WTC11 (cell line): Measurements from ENCODE around the gene TNFRSF1B. TPM values are rescaled to one million over a fixed set of nuclear protein-coding genes. Genes with fewer than 3 reads are reported as not detected.

Experiments used
- ATAC-seq: fragments of 200-7000 bp; cut with Tn5 transposase; 2 replicates; pipeline ENCODE4 v1.10.0; 2021; ENCODE audit warnings: mild to moderate bottlenecking, moderate library complexity
- CTCF ChIA-PET: fragments of 300-600 bp; sonication (Branson Sonifier 250); formaldehyde crosslinking; loops from one replicate; lab custom pipeline; 2021; ENCODE audit warnings: antibody characterized with exemption; lab: Charles Lee
- POLR2A ChIA-PET: fragments of 350-600 bp; sonication (Branson Sonifier 250); formaldehyde crosslinking; loops from one replicate; lab custom pipeline; 2021; ENCODE audit warnings: antibody characterized with exemption; lab: Charles Lee
- DNase-seq: peaks from one replicate; pipeline ENCODE4 v3.0.0; 2021; ENCODE audit warnings: low spot score
- H3K27ac Mint-ChIP-seq: 2 replicates; pipeline ENCODE4 v1.8.0; 2021; ENCODE audit warnings: mixed read lengths
- H3K27me3 Mint-ChIP-seq: 2 replicates; pipeline ENCODE4 v1.8.0; 2021; ENCODE audit warnings: low read depth, mild to moderate bottlenecking, moderate library complexity, mixed read lengths
- H3K36me3 Mint-ChIP-seq: 2 replicates; pipeline ENCODE4 v1.8.0; 2021; ENCODE audit warnings: mixed read lengths
- H3K4me1 Mint-ChIP-seq: 2 replicates; pipeline ENCODE4 v1.8.0; 2022; ENCODE audit warnings: mixed read lengths
- H3K4me3 Mint-ChIP-seq: 2 replicates; pipeline ENCODE4 v1.8.0; 2021; ENCODE audit warnings: mild to moderate bottlenecking, moderate library complexity, mixed read lengths
- H3K9me3 Mint-ChIP-seq: 2 replicates; pipeline ENCODE4 v1.8.0; 2021; ENCODE audit warnings: mixed read lengths
- AFF4 ChIP-seq: sonication (generic); formaldehyde crosslinking; IDR thresholded peaks from 2 replicates; pipeline ENCODE4 v1.8.1; 2023; ENCODE audit warnings: mild to moderate bottlenecking, missing genetic modification reagents, borderline replicate concordance
- ATF1 ChIP-seq: sonication (generic); formaldehyde crosslinking; IDR thresholded peaks from 2 replicates; pipeline ENCODE4 v1.8.1; 2023; ENCODE audit warnings: mild to moderate bottlenecking, moderate library complexity, missing genetic modification reagents
- ATF2 ChIP-seq: sonication (generic); formaldehyde crosslinking; IDR thresholded peaks from 2 replicates; pipeline ENCODE4 v1.8.1; 2022; ENCODE audit warnings: low read depth, missing genetic modification reagents, borderline replicate concordance
- E2F1 ChIP-seq: sonication (generic); formaldehyde crosslinking; IDR thresholded peaks from 2 replicates; pipeline ENCODE4 v1.8.0; 2022; ENCODE audit warnings: mild to moderate bottlenecking, missing genetic modification reagents
- ESRRA ChIP-seq: sonication (generic); formaldehyde crosslinking; IDR thresholded peaks from 2 replicates; pipeline ENCODE4 v1.8.1; 2022; ENCODE audit warnings: mild to moderate bottlenecking, missing genetic modification reagents, borderline replicate concordance
- FOXJ3 ChIP-seq: sonication (generic); formaldehyde crosslinking; IDR thresholded peaks from 2 replicates; pipeline ENCODE4 v1.9.0; 2021; ENCODE audit warnings: missing genetic modification reagents, mild to moderate bottlenecking, borderline replicate concordance
- GRHL2 ChIP-seq: fragments of 250-450 bp; sonication (Bioruptor Pico); IDR thresholded peaks from 2 replicates; pipeline ENCODE4 v1.8.0; 2022; ENCODE audit warnings: mild to moderate bottlenecking, moderate library complexity; ENCODE audit not compliant: insufficient replicate concordance, severe bottlenecking
- GTF2I ChIP-seq: fragments of 250-450 bp; sonication (Bioruptor Pico); conservative IDR thresholded peaks from 2 replicates; pipeline ENCODE4 v1.4.0; 2021; ENCODE audit warnings: mild to moderate bottlenecking
- MXD4 ChIP-seq: fragments of 250-450 bp; sonication (Bioruptor Pico); IDR thresholded peaks from 2 replicates; pipeline ENCODE4 v1.8.0; 2021; ENCODE audit warnings: mild to moderate bottlenecking, moderate library complexity, borderline replicate concordance
- MYBL2 ChIP-seq: sonication (generic); formaldehyde crosslinking; IDR thresholded peaks from 2 replicates; pipeline ENCODE4 v1.8.1; 2023; ENCODE audit warnings: mild to moderate bottlenecking, moderate library complexity, missing genetic modification reagents
- RORB ChIP-seq: fragments of 250-450 bp; sonication (Bioruptor Pico); IDR thresholded peaks from 2 replicates; pipeline ENCODE4 v1.9.0; 2021; ENCODE audit warnings: mild to moderate bottlenecking
- TCF7 ChIP-seq: sonication (generic); formaldehyde crosslinking; IDR thresholded peaks from 2 replicates; pipeline ENCODE4 v1.8.0; 2022; ENCODE audit warnings: mild to moderate bottlenecking, low read depth, missing genetic modification reagents, moderate library complexity
- TEAD1 ChIP-seq: sonication (generic); formaldehyde crosslinking; IDR thresholded peaks from 2 replicates; pipeline ENCODE4 v1.8.0; 2022; ENCODE audit warnings: mild to moderate bottlenecking, missing genetic modification reagents
- TEAD4 ChIP-seq: sonication (generic); formaldehyde crosslinking; IDR thresholded peaks from 2 replicates; pipeline ENCODE4 v1.8.0; 2022; ENCODE audit warnings: mild to moderate bottlenecking, missing genetic modification reagents
- ZNF416 ChIP-seq: fragments of 250-450 bp; sonication (Bioruptor Pico); IDR thresholded peaks from 2 replicates; pipeline ENCODE4 v1.9.0; 2021; ENCODE audit warnings: mild to moderate bottlenecking, inconsistent platforms
- total RNA-seq: library from RNA; stranded (reverse); gene quantifications from 3 replicates; pipeline ENCODE4 v1.2.3, GENCODE V29; 2021
- TF ChIP-seq, protein P1 (sequence below): sonication (generic); formaldehyde crosslinking; conservative IDR thresholded peaks from 2 replicates; pipeline ENCODE4 v1.8.1; 2022; ENCODE audit warnings: mild to moderate bottlenecking, missing genetic modification reagents
- TF ChIP-seq, protein P2 (sequence below): sonication (generic); formaldehyde crosslinking; IDR thresholded peaks from 2 replicates; pipeline ENCODE4 v1.8.1; 2023; ENCODE audit warnings: mild to moderate bottlenecking, missing genetic modification reagents, moderate library complexity
- TF ChIP-seq, protein P3 (sequence below): sonication (generic); formaldehyde crosslinking; IDR thresholded peaks from 2 replicates; pipeline ENCODE4 v1.8.1; 2023; ENCODE audit warnings: mild to moderate bottlenecking, missing genetic modification reagents
- TF ChIP-seq, protein P4 (sequence below): sonication (generic); formaldehyde crosslinking; IDR thresholded peaks from 2 replicates; pipeline ENCODE4 v1.8.1; 2022; ENCODE audit warnings: mild to moderate bottlenecking, moderate library complexity, missing genetic modification reagents
- TF ChIP-seq, protein P5 (sequence below): sonication (generic); formaldehyde crosslinking; IDR thresholded peaks from 2 replicates; pipeline ENCODE4 v1.8.0; 2022; ENCODE audit warnings: mild to moderate bottlenecking, missing genetic modification reagents

Gene TNFRSF1B
- total RNA-seq, 1 experiment from 2014 or later: 2.7 TPM

DNA sequence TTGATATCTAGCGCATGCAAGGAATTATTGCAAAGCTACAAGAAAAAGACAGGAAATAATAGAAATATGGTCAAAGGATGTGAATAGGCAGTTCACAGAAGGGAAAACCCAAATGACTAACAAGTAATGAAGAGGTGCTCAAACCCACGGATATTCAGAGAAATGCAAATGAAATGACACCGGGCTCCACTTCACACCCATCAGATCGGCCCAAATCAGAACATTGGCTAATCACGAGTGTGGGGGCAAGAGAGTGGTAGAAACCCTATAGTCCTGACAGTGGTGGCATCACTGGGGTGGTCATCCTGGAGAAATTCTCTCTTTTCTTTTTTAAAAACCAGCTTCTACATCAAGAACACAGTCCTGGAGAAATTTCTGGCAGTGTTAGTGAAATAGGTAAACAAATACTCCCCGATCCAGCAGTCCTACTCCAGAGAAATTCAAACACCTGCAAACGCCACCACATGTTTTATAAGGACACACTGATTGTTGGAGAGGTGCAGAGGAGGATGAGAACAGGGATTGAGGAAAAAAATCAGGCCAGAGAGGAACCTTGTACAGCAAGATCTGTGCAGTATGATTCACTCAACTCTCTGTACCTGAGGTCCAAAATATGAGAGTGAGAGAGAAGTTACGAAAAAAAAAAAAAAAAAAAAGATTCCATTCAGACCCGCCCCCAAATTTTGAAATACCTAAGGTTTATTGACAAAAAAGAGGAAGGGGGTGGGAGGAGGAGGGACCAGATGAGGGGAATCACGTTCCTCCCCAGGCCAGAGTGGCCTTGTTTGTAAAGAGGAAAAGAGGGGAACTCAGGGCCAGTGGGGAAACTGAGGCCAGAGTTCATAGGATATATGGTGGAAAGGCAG, 9.2 kb upstream of the TNFRSF1B start:
- POLR2A ChIA-PET: no interaction called here
- CTCF ChIA-PET: interaction anchor here (1.8 kb wide), 1 partner anchor 33 kb away, joined by 4 read pairs; no protein-coding TSS in a partner anchor
- peaks cover 21% of the 10 kb centered on the region for H3K4me1 Mint-ChIP-seq
- no peak for TF ChIP-seq RORB
- TF ChIP-seq TEAD1 (CRISPR knock-in tag): no peak
- no peak for TF ChIP-seq MYBL2 (CRISPR knock-in tag)
- TF ChIP-seq FOXJ3 (CRISPR knock-in tag): no peak
- TF ChIP-seq AFF4: no peak
- TF ChIP-seq, protein P1, sequence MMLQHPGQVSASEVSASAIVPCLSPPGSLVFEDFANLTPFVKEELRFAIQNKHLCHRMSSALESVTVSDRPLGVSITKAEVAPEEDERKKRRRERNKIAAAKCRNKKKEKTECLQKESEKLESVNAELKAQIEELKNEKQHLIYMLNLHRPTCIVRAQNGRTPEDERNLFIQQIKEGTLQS (CRISPR knock-in tag): no peak
- TF ChIP-seq TEAD4: no peak
- TF ChIP-seq MXD4: no peak
- TF ChIP-seq, protein P2, sequence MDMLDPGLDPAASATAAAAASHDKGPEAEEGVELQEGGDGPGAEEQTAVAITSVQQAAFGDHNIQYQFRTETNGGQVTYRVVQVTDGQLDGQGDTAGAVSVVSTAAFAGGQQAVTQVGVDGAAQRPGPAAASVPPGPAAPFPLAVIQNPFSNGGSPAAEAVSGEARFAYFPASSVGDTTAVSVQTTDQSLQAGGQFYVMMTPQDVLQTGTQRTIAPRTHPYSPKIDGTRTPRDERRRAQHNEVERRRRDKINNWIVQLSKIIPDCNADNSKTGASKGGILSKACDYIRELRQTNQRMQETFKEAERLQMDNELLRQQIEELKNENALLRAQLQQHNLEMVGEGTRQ (CRISPR knock-in tag): no peak
- no peaks in the 10 kb centered on the region for H3K9me3 Mint-ChIP-seq
- no peak overlapping the region for H3K27ac Mint-ChIP-seq
- no peaks in the 10 kb centered on the region for H3K36me3 Mint-ChIP-seq
- DNase-seq (no peak), ATAC-seq (no peak)
- peaks cover 2% of the 10 kb centered on the region; the same call in 1 of the 2 replicates for H3K27me3 Mint-ChIP-seq
- H3K4me3 Mint-ChIP-seq: no peak overlapping the region

DNA sequence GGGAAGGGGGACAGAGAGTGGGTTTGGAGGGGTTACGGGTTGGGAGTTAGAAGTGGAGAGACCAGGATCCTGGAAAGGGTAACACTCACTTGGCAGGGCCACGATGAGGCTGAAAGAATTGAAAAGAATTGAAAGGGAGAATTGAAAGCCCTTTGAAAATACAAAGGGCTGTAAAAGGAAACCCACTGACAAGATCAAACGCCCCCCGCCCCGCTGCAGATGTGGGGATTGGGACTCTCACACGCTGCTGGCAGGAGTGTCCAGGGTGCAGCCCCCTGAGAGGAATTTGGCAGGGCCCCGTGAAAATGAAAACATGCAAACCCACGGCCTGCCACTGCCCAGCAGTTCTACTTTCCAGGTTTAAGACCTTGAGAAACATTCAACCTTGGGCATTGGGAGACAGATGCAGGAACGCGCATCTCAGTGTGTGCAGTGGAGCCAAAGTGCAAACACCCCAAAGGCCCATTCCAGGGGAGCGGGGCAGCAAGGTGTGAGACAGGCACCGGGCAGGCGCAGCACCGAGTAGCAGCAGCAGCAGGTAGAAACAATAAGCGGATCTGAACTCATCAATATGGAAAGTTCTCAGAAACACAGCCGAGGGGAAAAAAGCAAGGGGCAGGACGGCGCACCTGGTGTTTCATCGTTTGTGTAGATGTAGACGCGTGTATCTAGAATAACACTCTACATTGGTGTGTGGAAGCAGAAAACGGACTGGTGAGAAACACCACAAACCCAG, 8.3 kb upstream of the TNFRSF1B start:
- Mint-ChIP-seq H3K27ac (no peak overlapping the region), H3K9me3 (no peaks in the 10 kb centered on the region), H3K27me3 (no peaks in the 10 kb centered on the region; the same call in 1 of the 2 replicates), H3K4me1 (peaks cover 21% of the 10 kb centered on the region)
- TF ChIP-seq ESRRA (CRISPR knock-in tag): no peak
- TF ChIP-seq, all 79 proteins: peak for 0
- DNase-seq: no peak
- Mint-ChIP-seq H3K36me3 (no peaks in the 10 kb centered on the region), H3K4me3 (no peak overlapping the region)
- POLR2A ChIA-PET: no interaction called here
- ATAC-seq: peak; percentile 34
- CTCF ChIA-PET: no interaction called here

DNA sequence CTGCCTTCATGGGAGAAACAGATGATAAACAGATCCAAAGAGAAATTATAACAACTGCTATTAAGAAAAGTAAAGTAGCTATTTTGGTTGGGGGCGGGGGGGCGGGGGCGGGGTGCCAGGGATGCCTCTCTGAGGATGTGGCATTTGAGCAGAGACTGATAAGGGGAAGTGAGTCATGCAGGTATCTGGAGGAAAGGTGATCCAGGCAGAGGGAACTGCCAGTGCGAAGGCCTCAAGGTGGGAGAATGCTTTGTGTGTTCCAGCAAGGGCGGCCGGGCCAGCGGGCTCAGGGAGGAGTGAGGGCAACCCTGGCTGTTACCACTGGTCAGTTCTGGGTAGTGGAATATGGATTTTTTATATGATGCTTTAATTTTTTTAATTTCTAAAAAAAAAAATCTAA, 7.0 kb upstream of the TNFRSF1B start:
- Mint-ChIP-seq H3K9me3 (no peaks in the 10 kb centered on the region), H3K27me3 (peaks cover 5% of the 10 kb centered on the region), H3K27ac (no peak overlapping the region), H3K4me3 (no peak overlapping the region), H3K36me3 (no peaks in the 10 kb centered on the region), H3K4me1 (peaks cover 21% of the 10 kb centered on the region)
- ChIA-PET POLR2A (interaction anchor here (0.6 to 0.7 kb wide), 2 partner anchors 29 to 132 kb away, joined by 3 read pairs; no protein-coding TSS in a partner anchor), CTCF (interaction anchor here (0.7 to 0.9 kb wide), 2 partner anchors 80 to 146 kb away, joined by 4 read pairs; no protein-coding TSS in a partner anchor)
- DNase-seq: no peak
- no peak for ATAC-seq
- TF ChIP-seq ATF1 (CRISPR knock-in tag) (no peak), E2F1 (CRISPR knock-in tag) (no peak), TCF7 (CRISPR knock-in tag) (no peak), GTF2I (CRISPR knock-in tag) (no peak), ATF2 (CRISPR knock-in tag) (no peak), GRHL2 (no peak), ZNF416 (CRISPR knock-in tag) (no peak)
- TF ChIP-seq, protein P3, sequence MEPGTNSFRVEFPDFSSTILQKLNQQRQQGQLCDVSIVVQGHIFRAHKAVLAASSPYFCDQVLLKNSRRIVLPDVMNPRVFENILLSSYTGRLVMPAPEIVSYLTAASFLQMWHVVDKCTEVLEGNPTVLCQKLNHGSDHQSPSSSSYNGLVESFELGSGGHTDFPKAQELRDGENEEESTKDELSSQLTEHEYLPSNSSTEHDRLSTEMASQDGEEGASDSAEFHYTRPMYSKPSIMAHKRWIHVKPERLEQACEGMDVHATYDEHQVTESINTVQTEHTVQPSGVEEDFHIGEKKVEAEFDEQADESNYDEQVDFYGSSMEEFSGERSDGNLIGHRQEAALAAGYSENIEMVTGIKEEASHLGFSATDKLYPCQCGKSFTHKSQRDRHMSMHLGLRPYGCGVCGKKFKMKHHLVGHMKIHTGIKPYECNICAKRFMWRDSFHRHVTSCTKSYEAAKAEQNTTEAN: no peak
- TF ChIP-seq, protein P4, sequence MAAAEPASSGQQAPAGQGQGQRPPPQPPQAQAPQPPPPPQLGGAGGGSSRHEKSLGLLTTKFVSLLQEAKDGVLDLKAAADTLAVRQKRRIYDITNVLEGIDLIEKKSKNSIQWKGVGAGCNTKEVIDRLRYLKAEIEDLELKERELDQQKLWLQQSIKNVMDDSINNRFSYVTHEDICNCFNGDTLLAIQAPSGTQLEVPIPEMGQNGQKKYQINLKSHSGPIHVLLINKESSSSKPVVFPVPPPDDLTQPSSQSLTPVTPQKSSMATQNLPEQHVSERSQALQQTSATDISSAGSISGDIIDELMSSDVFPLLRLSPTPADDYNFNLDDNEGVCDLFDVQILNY: no peak
- TF ChIP-seq, protein P5, sequence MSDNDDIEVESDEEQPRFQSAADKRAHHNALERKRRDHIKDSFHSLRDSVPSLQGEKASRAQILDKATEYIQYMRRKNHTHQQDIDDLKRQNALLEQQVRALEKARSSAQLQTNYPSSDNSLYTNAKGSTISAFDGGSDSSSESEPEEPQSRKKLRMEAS (CRISPR knock-in tag): no peak
